A549 treated with GW870086 at 1 μM for 4 hours (cell line): ENCODE data around the gene BUB3. TPM values are rescaled to one million over a fixed set of nuclear protein-coding genes. Genes with fewer than 3 reads are reported as not detected.

Source experiments
- total RNA-seq: library from RNA; stranded (reverse); fragments of 200-300 nt; extraction: Qiagen RNA extraction; gene quantifications from 5 replicates; pipeline ENCODE4 v1.2.3, GENCODE V29; 2022; ENCODE audit warnings: low read depth

Gene BUB3
- 153 to 199 TPM (median 174 TPM) in 5 replicates for total RNA-seq

GRCh38 chr10:123154092-123154710, at the start of gene BUB3:
BUB3 (plus strand) TSS chr10:123154402; CDS start chr10:123154918, 516 bp downstream.

GRCh38 chr10:123135415-123136141, 18.6 kb upstream of the BUB3 start, which contains the start of gene HMX3:
HMX3 (plus strand) TSS chr10:123135970; CDS start chr10:123136051, 81 bp downstream.

GRCh38 chr10:123147635-123148413, 6.4 kb upstream of the BUB3 start, which contains the start of gene HMX2:
HMX2 (plus strand) TSS chr10:123148136; CDS start chr10:123148379, 243 bp downstream.

Other genes with a start within 250 kb of the BUB3 start
- not detected in 5 replicates for gene FAM24A, start 243.8 kb upstream of the BUB3 start, total RNA-seq
- gene C10orf88, start 200.2 kb upstream of the BUB3 start, total RNA-seq: 5.7 to 10.3 TPM (median 9.8 TPM) in 5 replicates
- 4.2 to 5.2 TPM (median 5.0 TPM) in 5 replicates for gene PSTK, start 174.0 kb upstream of the BUB3 start, total RNA-seq
- 4.7 to 7.9 TPM (median 6.3 TPM) in 5 replicates for gene IKZF5, start 145.6 kb upstream of the BUB3 start, total RNA-seq
- gene ACADSB, start 145.4 kb upstream of the BUB3 start, total RNA-seq: 6.5 to 10.3 TPM (median 8.5 TPM) in 5 replicates
- 0.19 TPM in 1 of 5 replicates, not detected in the others for gene HMX3, start 18.4 kb upstream of the BUB3 start, total RNA-seq
- gene HMX2, start 6.3 kb upstream of the BUB3 start, total RNA-seq: 0.14 to 0.25 TPM in 2 of 5 replicates, not detected in the others